Body of pancreas (tissue), 4 donors: ENCODE results near the gene PSMB7.

Experiments used
- POLR2A ChIP-seq, 3 donors: fragments of 450-650 bp; IDR thresholded peaks; one replicate each; pipeline ENCODE4 v1.6.1; 2016; ENCODE audit warnings: antibody characterized with exemption in 3 of 3, mild to moderate bottlenecking in 2 of 3
- TF ChIP-seq, protein P1 (sequence below), 7 experiments: fragments of 450-650 bp in 4 of 7; fragments of 200-600 bp in 3 of 7; sonication (generic) in 3 of 7; IDR thresholded peaks; one replicate each; pipeline ENCODE4 v1.5.1; 2016 to 2019; ENCODE audit warnings: antibody characterized with exemption in 7 of 7

DNA sequence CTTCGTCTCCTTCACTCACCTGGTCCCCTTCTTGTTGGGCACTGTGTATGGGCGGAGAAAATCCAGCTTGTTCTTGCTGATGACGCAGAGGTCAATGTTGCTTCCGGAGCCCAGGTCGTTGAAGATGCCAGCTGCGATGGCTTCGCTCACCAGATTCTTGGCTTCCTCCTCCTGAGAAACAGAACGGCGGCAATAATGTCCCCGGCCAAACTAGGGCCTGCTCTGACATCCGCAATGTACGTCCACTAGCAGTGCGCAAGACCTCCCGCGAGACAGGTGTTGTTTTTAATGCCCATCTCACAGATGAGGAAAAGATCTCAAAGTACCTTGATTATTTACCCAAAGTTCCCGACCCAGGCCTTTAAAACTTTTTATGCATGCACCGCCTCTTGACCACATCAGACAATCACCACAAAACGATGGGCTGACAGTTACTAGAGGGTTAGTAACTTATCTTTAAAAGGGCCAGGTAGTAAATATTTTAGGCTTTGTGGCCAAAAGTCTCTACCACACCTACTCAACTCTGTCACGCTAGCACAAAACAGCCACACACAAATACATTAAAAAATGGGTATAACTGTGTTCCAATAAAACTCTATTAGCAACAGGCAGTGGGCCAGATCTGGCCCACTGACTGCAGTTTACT lies 58.4 kb downstream of the PSMB7 start:
- TF ChIP-seq, protein P1, sequence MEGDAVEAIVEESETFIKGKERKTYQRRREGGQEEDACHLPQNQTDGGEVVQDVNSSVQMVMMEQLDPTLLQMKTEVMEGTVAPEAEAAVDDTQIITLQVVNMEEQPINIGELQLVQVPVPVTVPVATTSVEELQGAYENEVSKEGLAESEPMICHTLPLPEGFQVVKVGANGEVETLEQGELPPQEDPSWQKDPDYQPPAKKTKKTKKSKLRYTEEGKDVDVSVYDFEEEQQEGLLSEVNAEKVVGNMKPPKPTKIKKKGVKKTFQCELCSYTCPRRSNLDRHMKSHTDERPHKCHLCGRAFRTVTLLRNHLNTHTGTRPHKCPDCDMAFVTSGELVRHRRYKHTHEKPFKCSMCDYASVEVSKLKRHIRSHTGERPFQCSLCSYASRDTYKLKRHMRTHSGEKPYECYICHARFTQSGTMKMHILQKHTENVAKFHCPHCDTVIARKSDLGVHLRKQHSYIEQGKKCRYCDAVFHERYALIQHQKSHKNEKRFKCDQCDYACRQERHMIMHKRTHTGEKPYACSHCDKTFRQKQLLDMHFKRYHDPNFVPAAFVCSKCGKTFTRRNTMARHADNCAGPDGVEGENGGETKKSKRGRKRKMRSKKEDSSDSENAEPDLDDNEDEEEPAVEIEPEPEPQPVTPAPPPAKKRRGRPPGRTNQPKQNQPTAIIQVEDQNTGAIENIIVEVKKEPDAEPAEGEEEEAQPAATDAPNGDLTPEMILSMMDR (IDR thresholded peaks at IDR 0.05), result no peak
- TF ChIP-seq POLR2A (IDR thresholded peaks at IDR 0.05), result no peak
